A673 (cell line): ENCODE results near the gene TMEM214. TPM values are rescaled to one million over a fixed set of nuclear protein-coding genes. Genes with fewer than 3 reads are reported as not detected.

Experiments
- BruUV-seq: library from RNA; stranded (reverse); fragments of 400-500 nt; replicated peaks from 2 replicates; lab custom pipeline; 2021; lab: Mats Ljungman, UMichigan
- CTCF ChIA-PET: fragments of 300-600 bp; sonication (Branson Sonifier 250); formaldehyde crosslinking; loops from one replicate; lab custom pipeline; 2022; ENCODE audit warnings: antibody characterized with exemption; lab: Charles Lee
- POLR2A ChIA-PET: fragments of 300-600 bp; sonication (Branson Sonifier 250); formaldehyde crosslinking; loops from one replicate; lab custom pipeline; 2022; ENCODE audit warnings: antibody characterized with exemption; ENCODE audit not compliant: low non-redundant PET; lab: Charles Lee
- DNase-seq: peaks from one replicate; pipeline ENCODE4 v3.0.0-alpha.2; 2015; ENCODE audit warnings: low spot score
- H3K27ac ChIP-seq: fragments of 200-600 bp; sonication (generic); 2 replicates; pipeline ENCODE4 v1.5.1; 2016; ENCODE audit warnings: mixed run types, low read depth, mild to moderate bottlenecking, mixed read lengths, antibody characterized with exemption, low read length; ENCODE audit not compliant: poor library complexity, severe bottlenecking
- H3K27me3 ChIP-seq: fragments of 200-600 bp; sonication (generic); replicated peaks from 2 replicates; pipeline ENCODE4 v1.6.1; 2017; ENCODE audit warnings: mixed run types, low read depth, mild to moderate bottlenecking, mixed read lengths, antibody characterized with exemption, low read length; ENCODE audit not compliant: insufficient read depth, poor library complexity
- H3K36me3 ChIP-seq: fragments of 200-600 bp; sonication (generic); 2 replicates; pipeline ENCODE4 v1.6.1; 2016; ENCODE audit warnings: mixed run types, mild to moderate bottlenecking, mixed read lengths, antibody characterized with exemption, low read length; ENCODE audit not compliant: insufficient read depth, poor library complexity, severe bottlenecking
- H3K4me1 ChIP-seq: fragments of 200-600 bp; sonication (generic); 2 replicates; pipeline ENCODE4 v1.6.1; 2017; ENCODE audit warnings: mixed run types, mild to moderate bottlenecking, mixed read lengths, antibody characterized with exemption, low read length; ENCODE audit not compliant: insufficient read depth, poor library complexity, severe bottlenecking
- H3K4me3 ChIP-seq: fragments of 200-600 bp; sonication (generic); 2 replicates; pipeline ENCODE4 v1.5.1; 2016; ENCODE audit warnings: low read depth, mixed run types, mild to moderate bottlenecking, mixed read lengths, low read length; ENCODE audit not compliant: poor library complexity, severe bottlenecking
- H3K9me3 ChIP-seq: fragments of 200-600 bp; sonication (generic); 2 replicates; pipeline ENCODE4 v1.6.1; 2016; ENCODE audit warnings: mixed run types, low read depth, mild to moderate bottlenecking, mixed read lengths, antibody characterized with exemption, low read length; ENCODE audit not compliant: poor library complexity, severe bottlenecking
- EZH2 ChIP-seq: fragments of 200-600 bp; sonication (generic); IDR thresholded peaks from 2 replicates; pipeline ENCODE4 v1.6.1; 2017; ENCODE audit warnings: borderline replicate concordance, low read depth, mild to moderate bottlenecking, mixed read lengths, antibody characterized with exemption, low read length; ENCODE audit not compliant: poor library complexity, severe bottlenecking
- intact Hi-C: fragments of 100-400 bp; cut with micrococcal nuclease; formaldehyde crosslinking; loops from one replicate; pipeline ENCODE4 v1.10.0; 2022; ENCODE audit not compliant: unreplicated experiment
- total RNA-seq: library from RNA; stranded (reverse); gene quantifications from 2 replicates; pipeline ENCODE4 v1.2.3, GENCODE V29; 2021
- TF ChIP-seq, protein P1 (sequence below): fragments of 300-800, 200-600 bp; sonication (generic); conservative IDR thresholded peaks from 2 replicates; pipeline ENCODE4 v1.5.1; 2017; ENCODE audit warnings: low read depth, mild to moderate bottlenecking, antibody characterized with exemption, low read length, moderate library complexity, mixed read lengths

Gene TMEM214
- total RNA-seq, 1 experiment from 2014 or later = 76.7 TPM

DNA sequence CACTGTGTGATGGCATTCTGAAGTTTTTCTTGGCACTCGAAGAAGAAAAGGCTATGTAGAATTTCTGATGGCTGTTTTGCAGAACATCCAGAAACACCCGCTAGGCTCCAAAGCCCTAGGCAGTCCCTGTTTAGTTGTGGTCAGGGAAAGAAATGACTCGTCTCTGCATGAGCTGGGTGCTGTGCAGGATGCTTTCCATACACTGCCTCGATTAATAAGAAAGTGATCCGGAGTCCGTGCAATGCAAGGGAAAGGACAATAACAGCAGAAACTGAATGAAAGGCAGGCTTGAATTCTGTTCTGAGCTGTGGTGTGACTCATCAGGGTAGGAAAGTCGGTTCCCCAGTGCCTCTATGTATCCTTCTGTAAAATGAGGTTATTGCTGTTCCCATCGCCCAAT, 43.6 kb upstream of the TMEM214 start:
- Histone ChIP-seq H3K27ac (no peak overlapping the region), H3K4me1 (no peaks in the 10 kb centered on the region), H3K9me3 (no peaks in the 10 kb centered on the region), H3K4me3 (no peak overlapping the region), H3K27me3 (no peaks in the 10 kb centered on the region), H3K36me3 (no peaks in the 10 kb centered on the region)
- TF ChIP-seq EZH2 = no peak
- TF ChIP-seq, protein P1, sequence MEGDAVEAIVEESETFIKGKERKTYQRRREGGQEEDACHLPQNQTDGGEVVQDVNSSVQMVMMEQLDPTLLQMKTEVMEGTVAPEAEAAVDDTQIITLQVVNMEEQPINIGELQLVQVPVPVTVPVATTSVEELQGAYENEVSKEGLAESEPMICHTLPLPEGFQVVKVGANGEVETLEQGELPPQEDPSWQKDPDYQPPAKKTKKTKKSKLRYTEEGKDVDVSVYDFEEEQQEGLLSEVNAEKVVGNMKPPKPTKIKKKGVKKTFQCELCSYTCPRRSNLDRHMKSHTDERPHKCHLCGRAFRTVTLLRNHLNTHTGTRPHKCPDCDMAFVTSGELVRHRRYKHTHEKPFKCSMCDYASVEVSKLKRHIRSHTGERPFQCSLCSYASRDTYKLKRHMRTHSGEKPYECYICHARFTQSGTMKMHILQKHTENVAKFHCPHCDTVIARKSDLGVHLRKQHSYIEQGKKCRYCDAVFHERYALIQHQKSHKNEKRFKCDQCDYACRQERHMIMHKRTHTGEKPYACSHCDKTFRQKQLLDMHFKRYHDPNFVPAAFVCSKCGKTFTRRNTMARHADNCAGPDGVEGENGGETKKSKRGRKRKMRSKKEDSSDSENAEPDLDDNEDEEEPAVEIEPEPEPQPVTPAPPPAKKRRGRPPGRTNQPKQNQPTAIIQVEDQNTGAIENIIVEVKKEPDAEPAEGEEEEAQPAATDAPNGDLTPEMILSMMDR = no peak
- ChIA-PET CTCF (no interaction called here), POLR2A (no interaction called here)
- no peak for DNase-seq
- BruUV-seq = no TSS peak
- intact Hi-C loops = no loop called here

DNA sequence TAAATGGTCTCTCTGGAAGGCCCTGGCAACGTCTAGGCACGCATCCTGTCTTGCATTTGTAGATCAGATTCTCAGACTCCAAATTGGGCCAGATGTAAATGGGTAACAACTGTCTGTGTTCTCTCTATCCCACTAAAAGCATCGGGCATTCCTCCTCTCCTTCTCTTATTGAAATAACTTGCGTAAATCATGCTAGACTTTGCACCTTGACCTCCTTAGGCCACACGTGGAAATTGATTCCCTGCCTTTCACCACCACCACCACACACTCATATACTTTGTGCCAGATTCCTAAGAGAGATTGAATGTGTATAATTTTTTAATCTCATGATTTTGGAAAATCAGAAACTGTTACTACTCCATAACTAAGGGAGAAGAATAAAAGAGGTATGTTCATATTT, 41.0 kb upstream of the TMEM214 start:
- Histone ChIP-seq H3K27me3 (no peaks in the 10 kb centered on the region), H3K9me3 (no peaks in the 10 kb centered on the region), H3K36me3 (no peaks in the 10 kb centered on the region), H3K4me3 (no peak overlapping the region), H3K27ac (no peak overlapping the region), H3K4me1 (no peaks in the 10 kb centered on the region)
- intact Hi-C loops = no loop called here
- BruUV-seq = no TSS peak
- TF ChIP-seq EZH2 = no peak
- TF ChIP-seq, protein P1 = no peak
- POLR2A ChIA-PET = no interaction called here
- no peak for DNase-seq
- CTCF ChIA-PET = no interaction called here

DNA sequence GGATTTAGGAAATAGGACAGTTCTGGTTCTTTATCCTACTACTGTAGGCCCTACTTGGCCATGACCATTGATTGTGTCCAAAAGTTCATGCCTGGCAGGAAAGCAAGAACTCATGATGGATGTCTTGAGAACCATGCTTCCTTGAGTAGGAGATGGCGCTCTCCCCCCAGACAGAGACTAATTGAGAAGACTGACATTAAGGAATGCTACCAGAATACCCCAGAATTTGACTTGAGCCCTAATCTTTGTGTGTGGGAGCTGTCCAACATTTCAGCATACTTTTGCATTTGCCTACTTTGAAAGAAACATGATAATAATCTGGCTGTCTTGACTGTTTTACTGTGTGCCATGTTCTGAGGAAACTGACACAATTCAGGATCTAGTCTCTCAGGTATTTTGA, 39.0 kb upstream of the TMEM214 start:
- peak; percentile 34 for DNase-seq
- no peaks in the 10 kb centered on the region for H3K36me3 ChIP-seq
- BruUV-seq = no TSS peak
- no peaks in the 10 kb centered on the region for H3K9me3 ChIP-seq
- H3K4me3 ChIP-seq = no peak overlapping the region
- TF ChIP-seq EZH2 = no peak
- TF ChIP-seq, protein P1 = no peak
- no peaks in the 10 kb centered on the region for H3K4me1 ChIP-seq
- ChIA-PET CTCF (no interaction called here), POLR2A (no interaction called here)
- no peaks in the 10 kb centered on the region for H3K27me3 ChIP-seq
- intact Hi-C loops = no loop called here
- H3K27ac ChIP-seq = no peak overlapping the region
